RWPE1 (cell line): ENCODE measurements around the gene BBIP1.

Experiments
- CTCF ChIA-PET: fragments of 350-600 bp; sonication (Branson Sonifier 250); formaldehyde crosslinking; extraction: SDS; loops from one replicate; lab custom pipeline; 2021; lab: Yijun Ruan, JAX
- POLR2A ChIA-PET: fragments of 400-600 bp; formaldehyde crosslinking; extraction: SDS; loops from one replicate; lab custom pipeline; 2020; ENCODE audit warnings: antibody characterized with exemption; ENCODE audit not compliant: low non-redundant PET; lab: Yijun Ruan, JAX
- DNase-seq: peaks from one replicate; pipeline ENCODE4 v3.0.0; 2012; ENCODE audit warnings: low spot score
- H3K27ac ChIP-seq: fragments of 450-650 bp; 2 replicates; pipeline ENCODE4 v1.5.1; 2017
- CTCF ChIP-seq: fragments of 450-650 bp; conservative IDR thresholded peaks from 2 replicates; pipeline ENCODE4 v1.5.1; 2017; ENCODE audit warnings: low read depth, mild to moderate bottlenecking

The BBIP1 gene

GRCh38 chr10:110918643-110919348, at the start of gene BBIP1:
Gene BBIP1 (minus strand): TSS chr10:110919180. CDS start chr10:110918157, 1,023 bp downstream.
- peak; percentile 97 for DNase-seq
- POLR2A ChIA-PET = interaction anchor here (0.7 to 1.2 kb wide), 4 partner anchors 10 to 709 kb away, joined by 3 to 6 read pairs (median 4); no protein-coding TSS in a partner anchor
- peak within 1 kb of the TSS; percentile 97 for H3K27ac ChIP-seq
- CTCF ChIA-PET = interaction anchor here (0.6 to 1.0 kb wide), 2 partner anchors 172 to 247 kb away, joined by 3 to 7 read pairs; no protein-coding TSS in a partner anchor
- 0 out of 2 replicates have a peak, but pooled peaks have one; percentile 0 for TF ChIP-seq CTCF

- no peak for DNase-seq
- POLR2A ChIA-PET = no interaction called here
- TF ChIP-seq CTCF = no peak
- CTCF ChIA-PET = no interaction called here
- H3K27ac ChIP-seq = no peak overlapping the region
Measured at GRCh38 chr10:110967645-110968044, 48.7 kb upstream of the BBIP1 start.

- DNase-seq = no peak
- no peak overlapping the region for H3K27ac ChIP-seq
- CTCF ChIA-PET = no interaction called here
- TF ChIP-seq CTCF = no peak
- POLR2A ChIA-PET = no interaction called here
Measured at GRCh38 chr10:110967009-110967630, 48.1 kb upstream of the BBIP1 start.

- no peak overlapping the region for H3K27ac ChIP-seq
- no peak for TF ChIP-seq CTCF
- no peak for DNase-seq
- CTCF ChIA-PET = interaction anchor here (0.6 to 1.4 kb wide), 2 partner anchors 294 to 605 kb away, joined by 3 read pairs; no protein-coding TSS in a partner anchor
- POLR2A ChIA-PET = no interaction called here
Measured at GRCh38 chr10:110966146-110966545, 47.2 kb upstream of the BBIP1 start.

GRCh38 chr10:110965216-110965615, 46.2 kb upstream of the BBIP1 start:
- CTCF ChIA-PET = interaction anchor here (0.7 to 1.4 kb wide), 2 partner anchors 20 to 293 kb away, joined by 3 to 5 read pairs; no protein-coding TSS in a partner anchor
- POLR2A ChIA-PET = no interaction called here

More at GRCh38 chr10:110965216-110965615, 46.2 kb upstream of the BBIP1 start:
- no peak for TF ChIP-seq CTCF
- H3K27ac ChIP-seq = no peak overlapping the region
- no peak for DNase-seq
